Activated CD4-positive, CD25-positive, alpha-beta regulatory T cell treated with anti-CD3 and anti-CD28 coated beads, Interleukin-2, amount 50 U/mL, for 72 hours (primary cell): Measurements from ENCODE around the gene TVP23B.
"Not testable (repeated sequence)": the region's sequence is repeated elsewhere in the genome, so short reads cannot be mapped to it uniquely, and the experiment has no call there.

Source experiments
- DNase-seq: peaks from one replicate; pipeline ENCODE4 v3.0.0; 2021

Gene TVP23B

DNA sequence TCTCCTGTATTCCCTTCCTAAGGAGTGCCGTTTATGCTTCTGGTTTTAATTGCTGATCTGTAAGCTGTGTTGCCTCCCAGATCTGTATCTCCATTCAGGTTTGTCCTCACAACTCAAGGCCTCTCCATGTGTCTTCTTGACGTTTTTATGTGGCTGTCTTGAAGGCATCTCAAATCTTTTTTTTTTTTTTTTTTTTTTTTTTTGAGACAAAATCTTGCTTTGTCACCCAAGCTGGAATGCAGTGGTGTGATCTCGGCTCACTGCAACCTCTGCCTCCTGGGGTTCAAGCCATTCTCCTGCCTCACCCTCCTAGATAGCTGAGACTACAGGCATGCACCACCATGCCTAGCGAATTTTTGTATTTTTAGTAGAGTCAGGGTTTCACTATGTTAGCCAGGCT, 13.9 kb downstream of the TVP23B start:
- not testable (repeated sequence) for DNase-seq

GRCh38 chr17:18796887-18797286, 15.9 kb downstream of the TVP23B start:
- DNase-seq = not testable (repeated sequence)

DNA sequence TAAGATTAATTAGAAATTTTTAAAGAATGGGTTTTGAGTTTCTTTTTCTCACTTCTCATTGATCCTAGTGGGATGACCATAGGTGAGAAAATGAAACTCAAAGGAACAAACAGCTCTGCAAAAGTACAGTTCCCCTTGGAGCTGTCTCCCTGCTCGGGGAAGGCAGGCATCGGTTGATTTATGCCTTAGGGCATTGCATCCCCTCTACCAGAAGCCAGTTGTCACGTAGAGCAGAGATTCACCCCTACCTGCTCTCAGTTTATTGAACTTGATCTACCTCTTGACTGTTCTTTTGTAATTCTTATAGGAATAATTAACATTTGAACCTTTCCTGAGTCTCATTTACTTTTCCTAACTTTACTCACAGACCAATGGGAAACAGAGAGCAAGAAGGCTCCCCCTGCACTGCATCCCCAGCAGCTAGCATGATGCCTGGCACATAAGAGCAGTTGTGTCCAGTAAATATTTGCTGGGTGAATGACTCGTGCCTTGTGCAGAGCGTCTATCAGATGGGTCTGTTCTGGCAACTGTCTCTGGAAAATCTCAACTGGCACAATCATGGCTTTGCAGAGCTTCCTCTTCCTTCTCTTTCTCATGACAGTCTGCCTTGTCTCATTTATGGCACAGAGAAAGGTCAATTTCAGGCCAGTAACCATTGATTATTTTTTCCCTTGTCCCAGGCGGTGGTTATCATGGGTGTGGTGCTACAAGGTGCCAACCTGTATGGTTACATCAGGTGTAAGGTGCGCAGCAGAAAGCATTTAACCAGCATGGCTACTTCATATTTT, 22.7 kb downstream of the TVP23B start:
- DNase-seq = not testable (repeated sequence)

DNA sequence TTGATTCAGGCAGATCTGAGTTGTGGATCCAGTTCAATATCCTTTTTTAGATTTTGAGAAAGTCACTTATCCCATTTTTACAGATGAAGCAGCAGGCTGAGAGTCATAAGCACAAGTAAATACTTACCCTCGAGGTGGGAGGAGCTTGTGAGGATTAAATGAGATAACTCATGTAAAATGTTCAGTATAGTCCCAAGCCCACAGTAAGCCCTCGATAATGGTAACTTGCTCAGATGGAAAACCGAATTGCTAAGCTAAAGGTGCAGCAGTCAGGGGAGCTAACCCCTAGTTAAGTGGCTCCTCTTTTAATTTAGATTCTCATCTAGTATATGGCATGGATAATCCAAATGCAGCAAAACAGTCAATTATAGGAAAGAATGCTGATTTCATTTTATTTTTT, 34.9 kb downstream of the TVP23B start:
- not testable (repeated sequence) for DNase-seq

DNA sequence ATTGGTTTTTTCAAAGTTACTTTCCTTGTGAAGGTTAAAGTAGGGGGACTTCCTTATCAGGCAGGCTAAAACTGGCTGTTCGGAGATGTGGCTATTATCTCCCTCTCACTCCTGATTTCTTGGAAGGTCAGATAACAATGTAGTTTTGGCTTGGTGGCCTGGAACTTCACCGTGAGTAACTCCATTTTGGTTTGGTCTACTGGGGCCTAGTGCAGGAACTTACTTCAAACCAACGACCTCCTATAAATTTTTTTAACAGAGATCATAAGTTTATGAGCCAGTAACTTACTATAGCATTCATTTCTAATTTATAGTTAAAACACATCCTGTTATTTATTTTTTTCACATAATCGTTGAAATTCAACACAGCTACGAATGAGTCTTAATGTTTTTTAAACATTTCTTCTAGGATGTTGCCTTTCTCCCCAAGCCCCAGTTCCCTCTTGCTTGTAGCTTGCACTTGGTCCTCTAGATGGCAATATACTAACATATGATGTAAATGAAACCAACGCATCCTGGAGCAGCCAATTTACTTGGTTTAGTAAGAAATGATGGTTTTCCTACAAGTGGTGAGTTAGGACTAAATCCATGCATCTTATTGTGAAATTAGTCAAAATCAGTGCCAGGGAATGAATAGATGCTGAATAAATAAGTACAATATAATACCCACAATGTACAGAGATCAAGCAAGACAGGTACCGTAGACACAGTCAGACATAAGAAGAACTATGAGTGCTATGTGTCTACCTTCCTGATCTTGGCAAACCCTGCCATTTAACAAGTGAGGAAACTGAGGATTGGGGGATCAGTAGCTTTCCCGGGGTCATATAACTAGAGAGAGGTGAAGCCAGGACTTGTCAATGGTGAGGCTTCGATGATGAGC, 35.7 kb downstream of the TVP23B start:
- not testable (repeated sequence) for DNase-seq

DNA sequence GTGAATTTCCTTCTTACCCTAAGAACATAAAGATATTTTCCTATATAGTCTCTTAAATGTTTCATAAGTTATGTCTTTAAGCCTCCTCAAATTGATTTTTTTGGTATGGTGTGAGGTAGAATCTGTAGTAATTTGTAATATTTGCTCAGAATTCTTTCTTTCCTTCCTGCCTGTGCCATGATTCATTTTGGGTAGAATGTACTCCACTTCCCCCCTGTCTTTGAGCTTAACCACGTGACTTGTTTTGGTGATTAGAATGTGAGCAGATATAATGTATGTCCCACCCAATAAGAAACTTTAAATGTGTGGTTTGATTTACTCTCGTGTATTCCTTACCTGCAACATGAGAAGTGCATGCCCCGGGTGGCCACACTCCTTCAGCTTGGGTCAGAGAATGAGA, 40.4 kb downstream of the TVP23B start:
- DNase-seq = not testable (repeated sequence)

DNA sequence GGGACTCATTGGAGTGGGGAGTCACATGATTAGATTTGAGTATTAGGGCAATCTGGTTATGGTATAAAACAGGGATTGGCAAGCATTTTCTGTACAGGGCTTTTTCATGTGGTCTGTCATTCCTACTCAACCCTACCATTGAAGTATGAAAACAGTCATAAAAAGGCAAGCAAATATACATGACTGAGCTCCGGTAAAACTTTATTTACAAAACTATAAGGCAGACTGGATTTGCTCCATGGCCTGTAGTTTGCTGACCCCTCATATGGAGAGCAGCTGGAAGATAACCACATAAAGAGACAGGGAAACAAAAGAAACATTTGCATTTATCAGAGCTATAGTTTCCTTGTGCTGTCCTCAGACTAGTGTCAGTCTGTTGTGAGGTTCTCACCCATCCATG, 46.6 kb downstream of the TVP23B start:
- not testable (repeated sequence) for DNase-seq

DNA sequence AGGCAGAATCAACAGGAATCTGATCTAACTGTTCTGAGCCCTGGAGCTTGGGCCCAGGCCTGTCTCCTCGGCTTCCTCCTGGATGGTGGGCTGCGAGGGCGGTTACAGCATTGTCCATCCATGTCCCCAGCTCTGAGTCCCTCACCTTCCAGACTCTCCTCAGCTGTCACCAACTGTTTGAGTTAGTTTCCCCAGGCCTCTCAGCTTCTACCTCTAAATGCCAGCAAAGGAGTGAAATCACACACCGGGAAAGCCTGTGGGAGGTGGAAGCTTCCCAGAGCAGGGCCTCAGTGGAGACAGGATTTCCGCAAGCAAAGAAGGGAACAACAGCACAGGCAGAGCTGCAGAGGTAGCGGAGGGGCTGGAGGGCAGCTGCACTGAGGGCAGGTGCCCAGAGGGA, 67.5 kb downstream of the TVP23B start:
- no peak for DNase-seq

- DNase-seq = no peak
These were observed 69.7 kb downstream of the TVP23B start for GRCh38 chr17:18850679-18851078.

DNA sequence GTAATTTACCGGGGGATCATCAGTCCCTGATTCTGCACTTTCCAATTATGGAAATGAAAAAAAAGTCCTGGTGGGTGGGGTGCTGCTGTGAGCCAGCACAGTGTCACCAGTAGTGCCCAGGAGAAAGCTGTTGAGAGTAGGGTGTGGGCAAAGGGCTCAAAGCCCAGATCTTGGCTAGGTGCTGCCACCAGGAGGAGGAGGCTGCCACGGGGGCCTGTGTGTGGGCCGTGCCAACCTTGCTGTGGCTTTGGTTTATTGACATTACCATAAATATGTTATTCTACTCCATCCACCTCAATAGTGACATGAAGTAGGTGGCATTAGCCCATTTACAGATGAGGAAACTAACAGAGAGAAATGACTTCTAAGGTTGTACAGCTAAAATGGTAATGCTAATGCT, 70.2 kb downstream of the TVP23B start:
- DNase-seq = no peak

DNA sequence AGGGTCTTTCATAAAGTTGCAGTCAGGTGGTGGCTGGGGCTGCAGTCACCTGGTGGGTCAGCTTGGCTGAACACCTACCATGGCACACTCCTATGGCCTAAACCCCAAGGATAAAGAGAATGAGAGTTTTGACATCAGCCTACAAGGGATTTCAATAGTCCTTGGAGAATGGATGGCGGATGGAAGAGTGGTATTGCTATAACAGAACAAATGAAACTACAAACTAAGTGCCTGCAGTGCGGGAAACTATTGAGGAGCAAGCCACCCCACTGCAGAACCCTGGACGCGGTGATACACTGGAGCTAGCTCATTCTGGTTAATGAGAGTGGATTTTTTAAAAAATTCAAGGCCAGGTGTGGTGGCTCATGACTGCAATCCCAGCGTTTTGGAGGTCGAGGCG, 74.0 kb downstream of the TVP23B start:
- DNase-seq = no peak

DNA sequence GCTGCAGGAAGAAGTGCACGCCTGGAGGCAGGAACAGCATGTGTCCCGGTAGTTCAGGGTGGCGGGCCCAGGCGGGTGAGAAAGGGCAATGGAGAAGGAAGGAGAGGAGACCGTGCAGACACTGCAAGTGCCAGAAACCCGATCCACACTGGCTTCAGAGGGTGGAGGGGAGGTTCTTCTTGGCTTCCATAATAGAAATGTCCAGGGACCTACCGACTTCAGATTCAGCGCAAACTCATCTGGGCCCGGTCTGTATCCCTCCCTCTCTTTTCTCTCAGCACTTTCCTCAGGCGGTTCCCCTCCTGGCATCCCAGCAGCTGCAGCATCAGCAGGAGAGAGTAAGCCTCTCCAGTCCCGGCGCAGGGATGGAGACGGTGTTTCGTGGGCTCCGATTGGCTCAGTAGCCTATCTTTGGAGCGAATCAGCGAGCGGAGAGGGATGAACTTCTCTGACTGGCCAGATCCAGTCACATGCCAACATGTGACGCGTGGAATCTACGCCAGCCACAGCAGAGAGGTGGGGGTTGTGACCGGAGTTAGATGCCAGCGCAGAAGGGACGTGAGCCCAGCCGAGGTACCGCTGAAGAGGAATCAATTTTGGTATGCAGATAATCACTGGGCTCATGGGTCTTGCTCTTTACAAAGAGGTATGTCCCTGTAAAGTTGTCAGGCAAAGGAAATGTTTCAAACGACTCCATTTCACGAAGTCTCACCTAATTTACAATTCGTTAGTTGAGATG, 75.0 kb downstream of the TVP23B start:
- peak; percentile 77 for DNase-seq
